ENCODE results near the gene OOEP.

Gene OOEP

GRCh38 chr6:73343164-73343563 lies 26.5 kb downstream of the OOEP start:
- no peaks in the 10 kb centered on the region for H3K4me1 ChIP-seq (ENCODE audit: low read depth, poor library complexity, severe bottlenecking)
- no peak overlapping the region for H3K4me2 ChIP-seq
- H3K36me3 ChIP-seq (ENCODE audit: insufficient read depth), result no peaks in the 10 kb centered on the region
- H3K79me2 ChIP-seq (ENCODE audit: insufficient read depth, low read depth), result no peaks in the 10 kb centered on the region
- no peaks in the 10 kb centered on the region for H4K20me1 ChIP-seq (ENCODE audit: insufficient read depth)
- H3K27ac ChIP-seq, result no peak overlapping the region
- H3K4me3 ChIP-seq (IDR thresholded peaks at IDR 0.05; ENCODE audit: insufficient read depth, low read depth, low read length), result no peak overlapping the region
- TF ChIP-seq CTCF (conservative IDR thresholded peaks at IDR 0.05; ENCODE audit: low read depth, low read length), result no peak
- no peak overlapping the region for H3K9ac ChIP-seq
- H2AFZ ChIP-seq (ENCODE audit: low read depth), result no peak overlapping the region
- H3K27me3 ChIP-seq (ENCODE audit: insufficient read depth, low read depth), result no peaks in the 10 kb centered on the region

GRCh38 chr6:73342174-73342573 lies 27.5 kb downstream of the OOEP start:
- Histone ChIP-seq H3K27ac (no peak overlapping the region), H3K27me3 (ENCODE audit: insufficient read depth, low read depth) (no peaks in the 10 kb centered on the region), H3K4me1 (ENCODE audit: low read depth, poor library complexity, severe bottlenecking) (no peaks in the 10 kb centered on the region), H3K4me2 (no peak overlapping the region), H2AFZ (ENCODE audit: low read depth) (no peak overlapping the region), H3K9ac (no peak overlapping the region), H4K20me1 (ENCODE audit: insufficient read depth) (no peaks in the 10 kb centered on the region), H3K36me3 (ENCODE audit: insufficient read depth) (no peaks in the 10 kb centered on the region), H3K79me2 (ENCODE audit: insufficient read depth, low read depth) (no peaks in the 10 kb centered on the region), H3K4me3 (IDR thresholded peaks at IDR 0.05; ENCODE audit: insufficient read depth, low read depth, low read length) (no peak overlapping the region)
- TF ChIP-seq CTCF (conservative IDR thresholded peaks at IDR 0.05; ENCODE audit: low read depth, low read length), result no peak

GRCh38 chr6:73341335-73341734 lies 28.4 kb downstream of the OOEP start:
- no peak for TF ChIP-seq CTCF (conservative IDR thresholded peaks at IDR 0.05; ENCODE audit: low read depth, low read length)
- H3K4me1 ChIP-seq (ENCODE audit: low read depth, poor library complexity, severe bottlenecking), result no peaks in the 10 kb centered on the region
- H3K4me2 ChIP-seq, result no peak overlapping the region
- no peak overlapping the region for H3K4me3 ChIP-seq (IDR thresholded peaks at IDR 0.05; ENCODE audit: insufficient read depth, low read depth, low read length)
- H3K36me3 ChIP-seq (ENCODE audit: insufficient read depth), result no peaks in the 10 kb centered on the region
- H3K9ac ChIP-seq, result no peak overlapping the region
- no peaks in the 10 kb centered on the region for H3K27me3 ChIP-seq (ENCODE audit: insufficient read depth, low read depth)
- H2AFZ ChIP-seq (ENCODE audit: low read depth), result no peak overlapping the region
- H3K27ac ChIP-seq, result no peak overlapping the region
- H4K20me1 ChIP-seq (ENCODE audit: insufficient read depth), result no peaks in the 10 kb centered on the region
- no peaks in the 10 kb centered on the region for H3K79me2 ChIP-seq (ENCODE audit: insufficient read depth, low read depth)

GRCh38 chr6:73340048-73340447 lies 29.6 kb downstream of the OOEP start:
- no peak overlapping the region for H3K27ac ChIP-seq
- no peaks in the 10 kb centered on the region for H4K20me1 ChIP-seq (ENCODE audit: insufficient read depth)
- no peaks in the 10 kb centered on the region for H3K79me2 ChIP-seq (ENCODE audit: insufficient read depth, low read depth)
- H3K4me2 ChIP-seq, result no peak overlapping the region
- H3K36me3 ChIP-seq (ENCODE audit: insufficient read depth), result no peaks in the 10 kb centered on the region
- H3K4me1 ChIP-seq (ENCODE audit: low read depth, poor library complexity, severe bottlenecking), result no peaks in the 10 kb centered on the region
- no peak overlapping the region for H2AFZ ChIP-seq (ENCODE audit: low read depth)
- no peak for TF ChIP-seq CTCF (conservative IDR thresholded peaks at IDR 0.05; ENCODE audit: low read depth, low read length)
- no peak overlapping the region for H3K9ac ChIP-seq
- no peak overlapping the region for H3K4me3 ChIP-seq (IDR thresholded peaks at IDR 0.05; ENCODE audit: insufficient read depth, low read depth, low read length)
- no peaks in the 10 kb centered on the region for H3K27me3 ChIP-seq (ENCODE audit: insufficient read depth, low read depth)

DNA sequence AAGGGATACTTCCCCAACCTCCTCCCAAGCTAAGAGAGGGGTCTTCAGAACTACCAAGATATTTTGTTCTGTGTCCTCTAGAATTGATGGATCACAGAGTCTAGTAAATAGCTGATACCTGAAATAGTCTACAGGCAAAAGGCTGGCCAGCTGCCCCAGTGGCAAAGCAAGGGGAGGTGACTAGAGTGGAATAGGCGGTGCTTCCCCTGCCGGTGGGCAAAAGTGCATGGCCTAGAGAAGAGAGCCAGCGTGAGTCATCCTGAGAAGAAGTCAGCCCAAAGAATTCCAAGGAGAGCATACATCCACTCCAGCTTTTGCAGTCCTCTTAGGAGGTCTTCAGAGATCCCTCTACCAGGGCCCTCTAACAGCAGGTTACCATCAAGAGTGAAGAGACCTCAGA lies 30.4 kb downstream of the OOEP start:
- H3K27ac ChIP-seq, result no peak overlapping the region
- H3K9ac ChIP-seq, result no peak overlapping the region
- H3K4me2 ChIP-seq, result no peak overlapping the region
- H3K4me1 ChIP-seq (ENCODE audit: low read depth, poor library complexity, severe bottlenecking), result no peaks in the 10 kb centered on the region
- no peaks in the 10 kb centered on the region for H3K79me2 ChIP-seq (ENCODE audit: insufficient read depth, low read depth)
- no peak overlapping the region for H2AFZ ChIP-seq (ENCODE audit: low read depth)
- no peaks in the 10 kb centered on the region for H4K20me1 ChIP-seq (ENCODE audit: insufficient read depth)
- H3K4me3 ChIP-seq (IDR thresholded peaks at IDR 0.05; ENCODE audit: insufficient read depth, low read depth, low read length), result no peak overlapping the region
- H3K27me3 ChIP-seq (ENCODE audit: insufficient read depth, low read depth), result no peaks in the 10 kb centered on the region
- TF ChIP-seq CTCF (conservative IDR thresholded peaks at IDR 0.05; ENCODE audit: low read depth, low read length), result no peak
- H3K36me3 ChIP-seq (ENCODE audit: insufficient read depth), result no peaks in the 10 kb centered on the region
